ENCODE measurements around the gene KRT5. TPM values are rescaled to one million over a fixed set of nuclear protein-coding genes. Genes with fewer than 3 reads are reported as not detected.

KRT5 gene
- total RNA-seq, 1 donor: 0.36 TPM

DNA sequence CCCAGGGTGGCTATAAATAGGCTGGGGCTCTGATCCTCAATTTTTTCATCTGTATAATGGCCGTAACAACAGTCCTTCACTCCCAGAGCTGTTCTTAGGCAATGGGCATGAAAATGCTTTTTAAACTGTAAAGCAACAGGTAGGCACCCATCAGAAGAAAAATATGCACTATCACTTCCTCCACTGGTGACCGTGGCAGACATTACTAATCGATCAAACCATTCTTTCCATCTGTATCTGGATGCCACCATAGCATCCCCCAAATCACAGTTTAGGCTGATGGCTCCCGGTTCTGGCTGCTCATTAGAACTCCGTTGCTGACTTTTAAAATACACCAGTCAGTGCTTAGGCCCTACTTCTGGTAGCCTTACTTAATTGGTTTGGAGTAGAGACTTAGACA, 21.5 kb upstream of the KRT5 start:
- Histone ChIP-seq H4K20me1 (ENCODE audit: insufficient read depth, low read length) (no peaks in the 10 kb centered on the region), H3K79me2 (ENCODE audit: insufficient read depth, low read length) (no peaks in the 10 kb centered on the region), H2AFZ (ENCODE audit: low read length) (no peak overlapping the region), H3K9me3 (ENCODE audit: low read depth, low read length) (no peaks in the 10 kb centered on the region), H3K27me3 (ENCODE audit: insufficient read depth, low read length) (peaks cover 9% of the 10 kb centered on the region), H3K27ac (ENCODE audit: low read depth, low read length) (no peak overlapping the region), H3K36me3 (ENCODE audit: insufficient read depth, low read length) (no peaks in the 10 kb centered on the region), H3K4me3 (ENCODE audit: insufficient read depth, low read length) (no peak overlapping the region), H3K4me1 (ENCODE audit: insufficient read depth, low read length) (no peaks in the 10 kb centered on the region), H3K4me2 (ENCODE audit: insufficient read depth, low read length) (no peak overlapping the region)
- TF ChIP-seq, protein P1, sequence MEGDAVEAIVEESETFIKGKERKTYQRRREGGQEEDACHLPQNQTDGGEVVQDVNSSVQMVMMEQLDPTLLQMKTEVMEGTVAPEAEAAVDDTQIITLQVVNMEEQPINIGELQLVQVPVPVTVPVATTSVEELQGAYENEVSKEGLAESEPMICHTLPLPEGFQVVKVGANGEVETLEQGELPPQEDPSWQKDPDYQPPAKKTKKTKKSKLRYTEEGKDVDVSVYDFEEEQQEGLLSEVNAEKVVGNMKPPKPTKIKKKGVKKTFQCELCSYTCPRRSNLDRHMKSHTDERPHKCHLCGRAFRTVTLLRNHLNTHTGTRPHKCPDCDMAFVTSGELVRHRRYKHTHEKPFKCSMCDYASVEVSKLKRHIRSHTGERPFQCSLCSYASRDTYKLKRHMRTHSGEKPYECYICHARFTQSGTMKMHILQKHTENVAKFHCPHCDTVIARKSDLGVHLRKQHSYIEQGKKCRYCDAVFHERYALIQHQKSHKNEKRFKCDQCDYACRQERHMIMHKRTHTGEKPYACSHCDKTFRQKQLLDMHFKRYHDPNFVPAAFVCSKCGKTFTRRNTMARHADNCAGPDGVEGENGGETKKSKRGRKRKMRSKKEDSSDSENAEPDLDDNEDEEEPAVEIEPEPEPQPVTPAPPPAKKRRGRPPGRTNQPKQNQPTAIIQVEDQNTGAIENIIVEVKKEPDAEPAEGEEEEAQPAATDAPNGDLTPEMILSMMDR (IDR thresholded peaks at IDR 0.05; ENCODE audit: extremely low read depth, low read depth, low read length): no peak
- DNase-seq (ENCODE audit: insufficient read length, low spot score, missing footprints): no peak

DNA sequence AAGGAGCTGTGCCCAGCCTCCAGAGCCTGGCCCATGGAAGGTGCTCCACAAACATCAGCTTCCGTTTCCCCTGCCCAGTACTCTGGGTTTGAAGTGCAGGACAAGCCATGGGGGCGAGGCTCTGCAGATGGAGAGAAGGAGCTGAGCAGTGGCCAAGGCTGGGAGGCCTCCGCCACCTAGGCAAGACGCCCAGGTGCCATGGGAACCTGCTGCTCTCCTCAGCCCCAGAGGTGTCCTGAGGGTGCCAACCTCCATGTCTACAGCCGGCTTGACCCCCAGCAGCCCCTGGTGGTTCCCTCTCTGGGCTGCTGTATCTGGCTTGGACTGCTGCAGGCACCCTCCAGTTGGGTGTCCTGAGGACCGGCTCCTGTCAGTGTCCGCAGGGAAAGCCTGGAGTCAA, 20.3 kb upstream of the KRT5 start:
- no peak overlapping the region for H3K4me3 ChIP-seq (ENCODE audit: insufficient read depth, low read length)
- no peak overlapping the region for H2AFZ ChIP-seq (ENCODE audit: low read length)
- TF ChIP-seq, protein P1 (IDR thresholded peaks at IDR 0.05; ENCODE audit: extremely low read depth, low read depth, low read length): no peak
- no peaks in the 10 kb centered on the region for H3K9me3 ChIP-seq (ENCODE audit: low read depth, low read length)
- no peaks in the 10 kb centered on the region for H3K79me2 ChIP-seq (ENCODE audit: insufficient read depth, low read length)
- no peak overlapping the region for H3K27ac ChIP-seq (ENCODE audit: low read depth, low read length)
- H3K27me3 ChIP-seq (ENCODE audit: insufficient read depth, low read length): peaks cover 9% of the 10 kb centered on the region
- no peaks in the 10 kb centered on the region for H3K4me1 ChIP-seq (ENCODE audit: insufficient read depth, low read length)
- no peaks in the 10 kb centered on the region for H3K36me3 ChIP-seq (ENCODE audit: insufficient read depth, low read length)
- DNase-seq (ENCODE audit: insufficient read length, low spot score, missing footprints): no peak
- no peaks in the 10 kb centered on the region for H4K20me1 ChIP-seq (ENCODE audit: insufficient read depth, low read length)
- H3K4me2 ChIP-seq (ENCODE audit: insufficient read depth, low read length): no peak overlapping the region

DNA sequence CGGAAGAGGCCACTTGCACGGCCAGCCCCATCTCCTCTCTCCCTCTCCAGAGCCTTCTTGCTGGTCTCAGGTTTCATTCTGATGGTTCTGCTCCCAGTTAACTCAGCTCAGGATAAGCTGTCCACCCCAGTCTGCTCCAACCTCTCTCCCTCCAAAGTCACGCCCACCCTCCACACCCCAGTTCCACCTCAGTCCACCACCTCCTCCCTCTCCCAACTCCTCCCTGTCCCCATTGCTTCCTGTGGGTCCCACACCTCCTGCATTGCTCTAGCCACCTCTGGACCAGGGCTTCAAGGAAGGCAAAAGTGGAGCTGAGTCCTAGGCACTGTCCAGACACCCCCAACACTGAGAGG, 19.6 kb upstream of the KRT5 start:
- Histone ChIP-seq H3K27ac (ENCODE audit: low read depth, low read length) (no peak overlapping the region), H3K4me3 (ENCODE audit: insufficient read depth, low read length) (no peak overlapping the region), H3K79me2 (ENCODE audit: insufficient read depth, low read length) (no peaks in the 10 kb centered on the region), H3K4me1 (ENCODE audit: insufficient read depth, low read length) (no peaks in the 10 kb centered on the region), H4K20me1 (ENCODE audit: insufficient read depth, low read length) (no peaks in the 10 kb centered on the region), H3K9me3 (ENCODE audit: low read depth, low read length) (no peaks in the 10 kb centered on the region), H3K27me3 (ENCODE audit: insufficient read depth, low read length) (peaks cover 7% of the 10 kb centered on the region), H3K36me3 (ENCODE audit: insufficient read depth, low read length) (no peaks in the 10 kb centered on the region), H3K4me2 (ENCODE audit: insufficient read depth, low read length) (no peak overlapping the region), H2AFZ (ENCODE audit: low read length) (no peak overlapping the region)
- DNase-seq (ENCODE audit: insufficient read length, low spot score, missing footprints): no peak
- TF ChIP-seq, protein P1 (IDR thresholded peaks at IDR 0.05; ENCODE audit: extremely low read depth, low read depth, low read length): no peak

DNA sequence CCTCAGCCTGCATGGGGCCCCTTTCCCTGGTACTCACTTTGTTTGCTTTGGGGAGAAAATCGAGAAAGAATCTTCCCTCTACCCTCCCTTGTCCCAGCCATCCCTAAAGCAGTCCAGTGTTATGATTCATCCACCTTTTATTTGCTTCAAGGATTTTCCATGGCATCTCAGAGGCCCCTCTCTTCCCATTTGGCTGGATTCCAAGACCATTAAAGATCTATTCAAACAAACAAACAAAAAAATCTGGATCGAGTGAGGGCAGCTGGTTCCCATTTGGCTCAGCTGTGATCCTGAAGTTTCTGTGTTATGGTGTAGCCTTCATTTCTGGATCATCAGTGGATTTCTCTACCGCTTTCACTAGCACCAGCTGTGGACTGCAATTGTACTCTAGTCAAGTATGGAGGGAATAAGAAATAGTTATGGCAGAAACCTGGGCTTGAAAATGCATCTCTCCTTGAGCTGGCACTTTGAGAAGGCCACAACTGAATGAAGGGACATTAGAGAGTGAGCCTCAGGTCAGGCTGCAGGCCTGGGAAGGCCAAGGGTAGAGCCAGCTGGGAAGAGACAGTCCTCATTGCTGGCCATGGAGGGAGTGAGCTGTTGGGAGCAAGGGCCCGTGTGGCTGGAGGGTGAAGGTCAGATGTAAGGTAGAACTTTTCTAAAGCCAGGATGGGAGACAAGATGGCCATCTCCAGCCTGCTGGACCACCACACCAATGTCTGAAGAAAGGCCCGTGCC, 19.1 kb upstream of the KRT5 start:
- DNase-seq (ENCODE audit: insufficient read length, low spot score, missing footprints): peak; percentile 69
- Histone ChIP-seq H3K36me3 (ENCODE audit: insufficient read depth, low read length) (no peaks in the 10 kb centered on the region), H3K4me3 (ENCODE audit: insufficient read depth, low read length) (no peak overlapping the region), H3K27me3 (ENCODE audit: insufficient read depth, low read length) (peaks cover 4% of the 10 kb centered on the region), H3K9me3 (ENCODE audit: low read depth, low read length) (no peaks in the 10 kb centered on the region), H3K4me2 (ENCODE audit: insufficient read depth, low read length) (no peak overlapping the region), H2AFZ (ENCODE audit: low read length) (no peak overlapping the region), H3K79me2 (ENCODE audit: insufficient read depth, low read length) (no peaks in the 10 kb centered on the region), H4K20me1 (ENCODE audit: insufficient read depth, low read length) (no peaks in the 10 kb centered on the region), H3K4me1 (ENCODE audit: insufficient read depth, low read length) (no peaks in the 10 kb centered on the region), H3K27ac (ENCODE audit: low read depth, low read length) (no peak overlapping the region)
- TF ChIP-seq, protein P1 (IDR thresholded peaks at IDR 0.05; ENCODE audit: extremely low read depth, low read depth, low read length): no peak
